K562 (cell line): ENCODE measurements around the gene YOD1. TPM values are rescaled to one million over a fixed set of nuclear protein-coding genes. Genes with fewer than 3 reads are reported as not detected.

Source experiments
- ATAC-seq: fragments of 200-7000 bp; cut with Tn5 transposase; 3 replicates; pipeline ENCODE4 v1.9.1; 2020; ENCODE audit warnings: moderate library complexity
- BruUV-seq: library from RNA; stranded (reverse); fragments of 400-500 nt; replicated peaks from 2 replicates; lab custom pipeline; 2021; lab: Mats Ljungman, UMichigan
- CTCF ChIA-PET: fragments of 300-600 bp; formaldehyde crosslinking; extraction: SDS; loops from one replicate; lab custom pipeline; 2021; ENCODE audit warnings: low intra/inter-chr PET ratio; lab: Yijun Ruan, JAX
- POLR2A ChIA-PET: fragments of 300-600, 350-650 bp; sonication (Branson Sonifier 250); formaldehyde crosslinking; extraction: SDS; loops from one replicate; lab custom pipeline; 2021; ENCODE audit warnings: antibody characterized with exemption, inconsistent platforms; lab: Yijun Ruan, JAX
- DNase-seq, 4 experiments: peaks; one replicate each; pipeline versions ENCODE4 v3.0.0 to v3.0.0-alpha.2; 2011 to 2018; ENCODE audit warnings: low spot score in 3 of 4, mixed read lengths in 3 of 4; ENCODE audit errors: extremely low read depth in 1 of 4
- FAIRE-seq: peaks from 2 replicates; lab custom pipeline; 2011; peaks lifted over from hg19 to GRCh38; lab: Jason Lieb, UNC
- H2AFZ ChIP-seq: 2 replicates; pipeline ENCODE4 v1.6.0; 2011; ENCODE audit warnings: low read depth, low read length, control low read depth, inconsistent platforms
- H3K27ac ChIP-seq: fragments of 200-600 bp; 3 replicates; pipeline ENCODE4 v1.8.0; 2011; ENCODE audit warnings: low read depth, mild to moderate bottlenecking, control low read depth, inconsistent platforms, low read length, moderate library complexity, mixed read lengths; ENCODE audit errors: extremely low read depth
- H3K27me3 ChIP-seq, 2 experiments: fragments of 300-600 bp in 1 of 2; 2 replicates in 1 of 2; 3 replicates in 1 of 2; pipeline versions ENCODE4 v1.6.0 to v1.8.0; 2011; ENCODE audit warnings: inconsistent platforms in 2 of 2, low read length in 2 of 2, mild to moderate bottlenecking in 1 of 2, mixed read lengths in 1 of 2, moderate library complexity in 1 of 2; ENCODE audit not compliant: control insufficient read depth in 2 of 2, insufficient read depth in 2 of 2
- H3K36me3 ChIP-seq: fragments of 300-600 bp; 3 replicates; pipeline ENCODE4 v1.8.0; 2011; ENCODE audit warnings: mild to moderate bottlenecking, low read length, inconsistent platforms; ENCODE audit not compliant: control insufficient read depth, insufficient read depth
- H3K4me1 ChIP-seq, 2 experiments: fragments of 200-600 bp in 1 of 2; replicated peaks in 1 of 2; 2 replicates in 1 of 2; 3 replicates in 1 of 2; pipeline versions ENCODE4 v1.5.1 to v1.8.0; 2011; ENCODE audit warnings: inconsistent platforms in 2 of 2, low read length in 2 of 2, mild to moderate bottlenecking in 1 of 2, mixed read lengths in 1 of 2, moderate library complexity in 1 of 2; ENCODE audit not compliant: control insufficient read depth in 2 of 2, insufficient read depth in 2 of 2
- H3K4me2 ChIP-seq: 2 replicates; pipeline ENCODE4 v1.6.1; 2011; ENCODE audit warnings: low read length, control low read depth, inconsistent platforms, mixed read lengths; ENCODE audit not compliant: insufficient read depth
- H3K4me3 ChIP-seq: fragments of 200-600 bp; sonication (generic), shearing (Covaris generic); 2 replicates; pipeline ENCODE4 v1.5.1; 2016; ENCODE audit warnings: control low read depth, inconsistent platforms
- H3K79me2 ChIP-seq: fragments of 200-600 bp; 3 replicates; pipeline ENCODE4 v1.8.0; 2011; ENCODE audit warnings: low read length, inconsistent platforms; ENCODE audit not compliant: control insufficient read depth, insufficient read depth
- H3K9ac ChIP-seq, 2 experiments: 2 replicates each; pipeline versions ENCODE4 v1.6.0 to v1.6.1; 2011; ENCODE audit warnings: low read depth in 2 of 2, low read length in 2 of 2, control low read depth in 1 of 2, inconsistent platforms in 1 of 2, mild to moderate bottlenecking in 1 of 2, mixed read lengths in 1 of 2; ENCODE audit not compliant: insufficient read depth in 1 of 2
- H3K9me1 ChIP-seq: one replicate; pipeline ENCODE4 v1.6.0; 2011; ENCODE audit warnings: inconsistent platforms, mild to moderate bottlenecking, low read length, moderate library complexity; ENCODE audit not compliant: control insufficient read depth, insufficient read depth
- H3K9me3 ChIP-seq: replicated peaks from 2 replicates; pipeline ENCODE4 v1.5.1; 2011; ENCODE audit warnings: low read depth, low read length, inconsistent platforms; ENCODE audit not compliant: control insufficient read depth, insufficient read depth
- H4K20me1 ChIP-seq: replicated peaks from 2 replicates; pipeline ENCODE4 v1.6.1; 2011; ENCODE audit warnings: low read length, inconsistent platforms, mixed read lengths; ENCODE audit not compliant: control insufficient read depth, insufficient read depth
- KDM1A ChIP-seq, 2 experiments: fragments of 450-650 bp; IDR thresholded peaks; 2 replicates each; pipeline ENCODE4 v1.6.1; 2016; ENCODE audit warnings: mild to moderate bottlenecking in 2 of 2
- SPI1 ChIP-seq: IDR thresholded peaks from 2 replicates; pipeline ENCODE4 v1.6.1; 2011; ENCODE audit warnings: low read depth, low read length, control low read depth, borderline replicate concordance
- WGBS: fragments of 100-300 bp; shearing (Covaris generic); methylation state at CpG from one replicate; pipeline ENCODE4 v1.1.6; 2016; ENCODE audit warnings: low coverage, mixed read lengths; ENCODE audit not compliant: insufficient coverage; ENCODE audit errors: missing lambda C conversion rate; 5-methylcytosine and 5-hydroxymethylcytosine counted together
- in situ Hi-C: fragments of 300-500 bp; cut with MboI; formaldehyde crosslinking; loops from 4 replicates; pipeline ENCODE4 v1.15.0; 2018; ENCODE audit warnings: inconsistent platforms, mixed read lengths
- intact Hi-C: fragments of 100-400 bp; cut with micrococcal nuclease; formaldehyde crosslinking; loops from 2 replicates; pipeline ENCODE4 v1.14.2; 2022
- polyA plus RNA-seq, 8 experiments: library from polyadenylated mRNA; depleted of rRNA in 4 of 8; stranded (reverse) in 5 of 8; unstranded in 3 of 8; fragments of >200 nt; fragmentation: Nextera tagmentation in 2 of 8; fragmentation: Illumina TruSeq in 1 of 8; extraction: Ambion mirVana in 2 of 8; extraction: Trizol in 1 of 8; gene quantifications; 2 replicates each; pipeline versions ENCODE4 v1.2.1 to v1.2.3, GENCODE V29; 2011 to 2014; ENCODE audit warnings: inconsistent platforms in 1 of 8, missing spikeins in 1 of 8
- total RNA-seq, 7 experiments: library from RNA; depleted of rRNA in 6 of 7; stranded (reverse); fragments of >200 nt in 6 of 7; fragmentation: Illumina TruSeq in 2 of 7; extraction: Trizol in 2 of 7; gene quantifications; 2 replicates each; pipeline versions ENCODE4 v1.2.1 to v1.2.3, GENCODE V29; 2011 to 2021; ENCODE audit warnings: low replicate concordance in 1 of 7
- TF ChIP-seq, protein P1 (sequence below), 2 experiments: fragments of 450-650 bp; formaldehyde crosslinking in 1 of 2; IDR thresholded peaks; 2 replicates each; pipeline versions ENCODE4 v1.4.0 to v1.6.1; 2014 to 2020; ENCODE audit warnings: mild to moderate bottlenecking in 2 of 2, borderline replicate concordance in 1 of 2, low read depth in 1 of 2

Gene YOD1
- total and polyA plus RNA-seq, 9 of the 15 experiments (the other 6 are each of a cell fraction or from before 2014, with no cell fraction given), result 18.2 to 78.1 (median 46.9) TPM

DNA sequence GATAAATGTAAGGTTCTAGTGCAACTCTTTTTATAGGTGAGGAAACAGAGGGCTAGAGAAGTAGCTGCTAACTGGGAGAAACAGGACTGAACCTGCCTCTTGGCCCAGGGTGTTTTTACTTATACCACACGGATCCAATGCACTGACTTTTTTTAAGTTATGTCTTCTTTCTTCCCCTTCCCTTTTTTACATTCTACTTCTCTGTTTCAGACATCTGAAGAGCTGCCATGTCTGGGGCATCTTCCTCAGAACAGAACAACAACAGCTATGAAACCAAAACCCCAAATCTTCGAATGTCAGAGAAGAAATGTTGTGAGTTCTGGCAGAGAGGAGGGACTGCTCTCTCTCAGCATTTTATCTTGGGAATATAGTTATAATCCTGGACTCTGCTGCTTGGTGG, 3.5 kb upstream of the YOD1 start:
- no peak overlapping the region for H3K4me3 ChIP-seq
- H3K27ac ChIP-seq, result no peak overlapping the region
- no peaks in the 10 kb centered on the region for H3K9me3 ChIP-seq
- TF ChIP-seq SPI1 (peak; percentile 27; the same call in 1 of the 2 replicates), KDM1A (IDR thresholded peaks at IDR 0.05) (no peak)
- TF ChIP-seq, protein P1, sequence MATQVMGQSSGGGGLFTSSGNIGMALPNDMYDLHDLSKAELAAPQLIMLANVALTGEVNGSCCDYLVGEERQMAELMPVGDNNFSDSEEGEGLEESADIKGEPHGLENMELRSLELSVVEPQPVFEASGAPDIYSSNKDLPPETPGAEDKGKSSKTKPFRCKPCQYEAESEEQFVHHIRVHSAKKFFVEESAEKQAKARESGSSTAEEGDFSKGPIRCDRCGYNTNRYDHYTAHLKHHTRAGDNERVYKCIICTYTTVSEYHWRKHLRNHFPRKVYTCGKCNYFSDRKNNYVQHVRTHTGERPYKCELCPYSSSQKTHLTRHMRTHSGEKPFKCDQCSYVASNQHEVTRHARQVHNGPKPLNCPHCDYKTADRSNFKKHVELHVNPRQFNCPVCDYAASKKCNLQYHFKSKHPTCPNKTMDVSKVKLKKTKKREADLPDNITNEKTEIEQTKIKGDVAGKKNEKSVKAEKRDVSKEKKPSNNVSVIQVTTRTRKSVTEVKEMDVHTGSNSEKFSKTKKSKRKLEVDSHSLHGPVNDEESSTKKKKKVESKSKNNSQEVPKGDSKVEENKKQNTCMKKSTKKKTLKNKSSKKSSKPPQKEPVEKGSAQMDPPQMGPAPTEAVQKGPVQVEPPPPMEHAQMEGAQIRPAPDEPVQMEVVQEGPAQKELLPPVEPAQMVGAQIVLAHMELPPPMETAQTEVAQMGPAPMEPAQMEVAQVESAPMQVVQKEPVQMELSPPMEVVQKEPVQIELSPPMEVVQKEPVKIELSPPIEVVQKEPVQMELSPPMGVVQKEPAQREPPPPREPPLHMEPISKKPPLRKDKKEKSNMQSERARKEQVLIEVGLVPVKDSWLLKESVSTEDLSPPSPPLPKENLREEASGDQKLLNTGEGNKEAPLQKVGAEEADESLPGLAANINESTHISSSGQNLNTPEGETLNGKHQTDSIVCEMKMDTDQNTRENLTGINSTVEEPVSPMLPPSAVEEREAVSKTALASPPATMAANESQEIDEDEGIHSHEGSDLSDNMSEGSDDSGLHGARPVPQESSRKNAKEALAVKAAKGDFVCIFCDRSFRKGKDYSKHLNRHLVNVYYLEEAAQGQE (IDR thresholded peaks at IDR 0.05; ENCODE audit: borderline replicate concordance), result peak; percentile 20; the same call in 1 of the 2 replicates
- TF ChIP-seq, protein P1 (CRISPR knock-in tag; IDR thresholded peaks at IDR 0.05; ENCODE audit: low read depth), result no peak
- no peaks in the 10 kb centered on the region for H3K27me3 ChIP-seq
- H3K4me1 ChIP-seq, result peaks cover 14 to 34% of the 10 kb centered on the region in 2 experiments
- H3K79me2 ChIP-seq, result peaks cover 35% of the 10 kb centered on the region
- in situ Hi-C loops (no loop called here), intact Hi-C loops (loop anchor here (10.0 kb wide), 1 partner anchor 590 kb away; the partner anchor contains the start of gene CR1L)
- H3K4me2 ChIP-seq, result 0 out of 2 replicates have a peak overlapping the region, but pooled peaks have one; percentile 5
- H4K20me1 ChIP-seq, result peaks cover 4% of the 10 kb centered on the region; the same call in 1 of the 2 replicates
- 49% methylated on average over 2 of the region's 2 CpGs for WGBS
- H3K36me3 ChIP-seq, result peaks cover 6% of the 10 kb centered on the region
- CTCF ChIA-PET, result no interaction called here
- ATAC-seq, result no peak
- no TSS peak for BruUV-seq
- no peak for DNase-seq
- POLR2A ChIA-PET, result interaction anchor here (0.7 to 1.7 kb wide), 4 partner anchors 9 to 30 kb away, joined by 3 to 4 read pairs (median 4); no protein-coding TSS in a partner anchor
- no peak overlapping the region for H3K9ac ChIP-seq
- FAIRE-seq, result no peak
- no peak overlapping the region for H2AFZ ChIP-seq
- no peaks in the 10 kb centered on the region for H3K9me1 ChIP-seq
